ENCODE results near the gene BBS9.
"Not testable (repeated sequence)": the region's sequence is repeated elsewhere in the genome, so short reads cannot be mapped to it uniquely, and the experiment has no call there.

The BBS9 gene

DNA sequence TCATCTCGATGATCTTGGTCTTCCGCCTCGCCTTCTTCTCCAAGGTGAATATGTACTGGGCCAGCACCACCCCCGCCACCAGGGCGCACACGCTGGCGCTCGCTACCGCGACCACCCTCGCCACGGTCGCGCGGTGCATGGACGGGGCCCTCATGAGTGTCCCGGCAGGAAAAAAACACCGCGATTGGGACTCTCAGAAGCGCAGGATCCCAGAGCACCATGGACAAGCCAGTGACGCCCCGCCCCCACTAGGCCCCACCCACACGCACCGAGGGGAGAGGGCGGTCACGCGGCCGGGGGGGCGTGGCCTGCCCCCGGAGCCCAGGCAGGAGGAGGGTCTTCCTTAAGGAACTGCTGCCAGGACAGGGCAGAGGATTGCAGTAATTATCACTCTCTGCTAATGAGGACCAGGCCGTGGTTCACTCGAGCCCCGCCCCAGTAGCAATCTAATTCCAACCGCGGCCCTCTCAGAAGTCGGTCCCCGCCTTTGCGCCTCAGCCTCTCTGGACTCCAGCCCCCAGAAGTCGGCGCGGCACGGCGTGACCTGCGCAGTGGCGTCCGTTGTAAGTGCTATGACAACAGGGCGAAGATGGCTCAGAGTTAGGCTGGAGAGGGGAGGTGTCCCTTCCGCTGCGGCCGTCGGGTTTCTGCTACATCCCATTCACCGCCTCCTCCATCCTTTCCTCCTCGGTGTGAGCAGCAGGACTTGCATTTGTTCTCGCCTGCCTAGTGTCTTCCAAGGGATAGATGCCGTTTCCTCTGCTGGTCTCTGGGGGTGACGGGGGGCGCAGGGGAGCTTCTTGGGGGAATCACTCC is at the start of gene BBS9:
Gene BBS9 (plus strand): TSS at position 575 of the 816 bp plus-strand sequence. CDS start 16,689 bp downstream, outside the sequence.
- peak; percentile 98 for DNase-seq (ENCODE audit: low spot score)

GRCh38 chr7:33079763-33080690 is 49.3 kb upstream of the BBS9 start:
- no peak for DNase-seq (ENCODE audit: low spot score)

DNA sequence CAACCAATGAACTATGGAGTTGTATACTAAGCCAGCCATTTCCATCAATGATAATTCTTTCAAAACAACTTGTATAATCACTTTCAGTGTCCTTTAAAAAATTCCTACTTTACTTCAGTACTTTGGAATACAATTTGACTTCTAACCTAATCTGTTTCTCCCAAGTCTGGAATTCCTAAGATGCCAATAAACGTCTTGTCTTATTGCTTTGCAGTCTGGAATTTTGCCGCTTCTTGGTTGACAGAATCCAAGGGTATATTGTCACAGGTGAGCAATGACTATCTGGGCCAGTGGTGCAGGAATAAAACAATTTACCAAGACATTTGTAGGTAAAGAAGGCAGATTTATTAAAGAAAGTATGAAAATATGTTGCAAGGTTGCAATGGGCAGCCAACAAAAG is 42.0 kb upstream of the BBS9 start:
- no peak for DNase-seq (ENCODE audit: low spot score)

DNA sequence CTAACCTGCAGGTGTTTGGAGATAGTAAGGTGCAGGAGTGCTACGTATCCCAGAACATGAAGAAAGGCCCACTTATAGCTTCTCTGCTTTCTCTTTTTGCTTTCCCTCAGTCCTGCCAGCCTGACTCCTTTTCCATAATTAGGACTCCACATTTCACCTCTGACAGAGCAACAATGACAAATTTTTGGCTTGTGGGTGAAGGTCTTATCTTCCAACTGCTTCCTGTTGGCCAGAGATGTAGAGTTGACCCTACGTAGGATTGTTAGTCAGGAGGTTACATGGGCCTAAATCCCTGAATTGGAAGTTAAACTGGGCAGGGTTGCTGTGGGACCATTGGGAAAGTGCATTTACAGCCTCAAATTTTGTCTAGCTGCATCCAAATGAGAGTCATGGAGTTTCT is 41.5 kb upstream of the BBS9 start:
- DNase-seq (ENCODE audit: low spot score), result no peak

DNA sequence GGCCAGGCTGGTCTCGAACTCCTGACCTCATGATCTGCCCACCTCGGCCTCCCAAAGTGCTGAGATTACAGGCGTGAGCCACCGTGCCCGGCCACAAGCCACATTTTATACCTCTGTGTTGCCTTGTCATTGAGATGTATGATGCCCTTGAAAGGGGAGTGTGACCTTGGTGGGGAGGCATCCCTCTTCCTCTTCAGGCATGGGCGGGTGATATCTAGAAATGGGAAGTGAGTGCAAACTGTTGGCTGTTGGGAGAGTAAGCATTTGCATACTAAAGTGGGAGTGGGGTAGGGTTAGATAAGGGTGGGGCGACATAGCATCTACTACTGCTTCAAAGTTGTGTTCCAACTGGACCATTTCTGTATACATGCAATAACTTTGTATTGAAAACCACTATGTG is 40.2 kb upstream of the BBS9 start:
- no peak for DNase-seq (ENCODE audit: low spot score)

- no peak for DNase-seq (ENCODE audit: low spot score)
Observed at GRCh38 chr7:33091111-33091531, 38.2 kb upstream of the BBS9 start.

DNA sequence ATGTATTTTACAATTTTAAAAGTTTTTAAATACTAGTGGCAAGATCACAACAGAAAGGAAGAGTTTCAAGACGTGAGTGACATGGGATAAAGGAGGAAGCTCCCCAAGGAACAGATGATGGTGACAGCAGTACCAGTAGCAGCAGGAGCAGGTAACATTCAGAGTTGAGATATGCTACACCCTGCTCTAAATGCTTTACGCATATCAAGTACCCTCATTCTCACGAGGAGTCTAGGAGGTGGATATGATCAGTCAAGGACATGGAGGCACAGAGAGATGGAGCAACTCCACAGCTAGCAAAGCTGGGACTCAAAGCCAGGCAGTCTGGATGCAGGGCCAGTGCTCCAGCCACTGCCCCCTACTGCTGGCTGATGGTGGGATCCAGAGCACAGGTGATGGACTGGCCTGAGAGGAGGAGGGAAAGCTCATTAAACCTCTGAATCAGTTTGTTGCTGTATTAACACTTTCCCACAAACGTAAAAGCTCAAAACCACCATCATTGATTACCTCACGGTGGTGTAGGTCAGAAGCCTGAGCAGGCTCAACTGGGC is 37.6 kb upstream of the BBS9 start:
- DNase-seq (ENCODE audit: low spot score), result no peak

- no peak for DNase-seq (ENCODE audit: low spot score)
Observed at GRCh38 chr7:33093266-33093665, 36.1 kb upstream of the BBS9 start.

DNA sequence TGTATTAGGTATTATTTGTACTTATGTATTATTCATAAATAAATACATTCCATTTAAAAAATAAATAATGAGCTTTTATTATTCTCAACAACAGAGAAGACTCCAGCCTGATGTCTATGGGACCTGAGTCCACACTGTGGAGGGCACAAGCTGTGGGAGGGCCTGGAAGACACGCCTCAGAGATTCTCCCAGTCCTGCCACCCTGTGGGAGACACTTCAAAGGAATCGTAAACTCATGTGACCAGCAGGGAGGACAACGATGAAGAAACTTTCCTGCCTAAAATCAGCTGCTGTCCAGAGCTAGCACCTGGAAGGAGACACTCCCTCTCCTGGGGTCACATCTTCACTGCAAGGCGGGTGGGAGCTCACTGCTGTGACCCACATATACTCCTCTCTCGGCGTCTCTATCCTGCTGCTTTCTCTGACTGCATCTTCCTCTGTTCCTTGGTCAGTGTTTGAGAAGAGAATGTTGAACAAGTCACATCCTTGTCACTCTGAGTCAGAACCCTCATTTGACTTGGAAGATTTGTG is 34.6 kb upstream of the BBS9 start:
- not testable (repeated sequence) for DNase-seq (ENCODE audit: low spot score)

DNA sequence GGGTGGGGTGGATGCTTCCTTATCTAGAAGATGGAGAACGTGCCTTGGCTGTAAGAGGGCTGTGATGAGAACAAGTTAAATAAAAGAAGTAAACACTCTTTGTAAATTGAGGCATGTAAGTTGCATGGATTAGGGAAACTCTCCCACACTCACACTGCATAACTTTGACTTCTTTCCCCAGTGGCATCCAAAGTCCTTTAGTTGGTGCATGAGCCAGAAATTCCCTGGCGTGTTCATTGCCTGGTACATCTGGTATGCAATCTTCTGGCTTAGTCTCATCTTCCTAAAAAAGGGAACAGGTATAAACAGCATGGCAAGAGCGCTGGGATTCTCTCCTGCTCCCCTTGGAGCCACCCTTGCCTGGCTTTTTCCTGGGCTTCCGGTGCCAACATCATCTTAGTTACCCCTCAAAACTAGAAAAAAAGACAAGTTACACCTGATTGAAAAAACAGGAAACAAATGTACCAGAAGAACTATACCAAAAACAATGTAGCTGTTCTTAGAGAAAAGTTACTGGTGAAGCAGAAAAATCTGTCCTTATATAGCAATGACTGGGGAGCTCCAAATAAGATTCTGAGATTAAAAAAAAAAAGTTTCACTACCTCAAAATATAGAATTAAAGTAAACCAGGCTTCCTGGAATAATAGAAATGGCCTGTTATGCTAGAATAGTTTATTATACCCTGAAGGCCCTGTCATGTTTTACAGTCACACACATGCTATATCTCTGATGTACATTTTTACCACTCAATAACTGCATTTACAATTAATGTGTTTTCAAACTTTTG is 30.0 kb upstream of the BBS9 start:
- no peak for DNase-seq (ENCODE audit: low spot score)

DNA sequence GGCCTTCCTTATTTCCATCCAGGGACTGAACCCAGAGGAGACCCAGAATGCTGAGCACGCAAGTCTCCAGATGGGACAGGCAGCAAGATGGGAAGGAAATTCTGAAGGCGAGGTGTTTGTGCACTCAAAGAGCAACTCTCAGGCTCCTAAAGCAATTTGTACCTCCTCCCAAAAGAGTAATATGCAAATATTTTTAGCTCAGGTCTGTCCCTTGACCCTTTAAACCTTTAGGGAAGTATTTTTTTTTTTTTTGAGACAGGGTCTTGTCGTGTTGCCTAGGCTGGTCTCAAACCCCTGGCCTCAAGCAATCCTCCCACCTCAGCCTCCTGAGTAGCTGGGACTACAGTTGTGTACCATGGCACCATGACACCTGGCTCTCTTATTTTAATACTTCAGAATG is 28.6 kb upstream of the BBS9 start:
- no peak for DNase-seq (ENCODE audit: low spot score)

- no peak for DNase-seq (ENCODE audit: low spot score)
Observed at GRCh38 chr7:33101906-33102305, 27.5 kb upstream of the BBS9 start.

DNA sequence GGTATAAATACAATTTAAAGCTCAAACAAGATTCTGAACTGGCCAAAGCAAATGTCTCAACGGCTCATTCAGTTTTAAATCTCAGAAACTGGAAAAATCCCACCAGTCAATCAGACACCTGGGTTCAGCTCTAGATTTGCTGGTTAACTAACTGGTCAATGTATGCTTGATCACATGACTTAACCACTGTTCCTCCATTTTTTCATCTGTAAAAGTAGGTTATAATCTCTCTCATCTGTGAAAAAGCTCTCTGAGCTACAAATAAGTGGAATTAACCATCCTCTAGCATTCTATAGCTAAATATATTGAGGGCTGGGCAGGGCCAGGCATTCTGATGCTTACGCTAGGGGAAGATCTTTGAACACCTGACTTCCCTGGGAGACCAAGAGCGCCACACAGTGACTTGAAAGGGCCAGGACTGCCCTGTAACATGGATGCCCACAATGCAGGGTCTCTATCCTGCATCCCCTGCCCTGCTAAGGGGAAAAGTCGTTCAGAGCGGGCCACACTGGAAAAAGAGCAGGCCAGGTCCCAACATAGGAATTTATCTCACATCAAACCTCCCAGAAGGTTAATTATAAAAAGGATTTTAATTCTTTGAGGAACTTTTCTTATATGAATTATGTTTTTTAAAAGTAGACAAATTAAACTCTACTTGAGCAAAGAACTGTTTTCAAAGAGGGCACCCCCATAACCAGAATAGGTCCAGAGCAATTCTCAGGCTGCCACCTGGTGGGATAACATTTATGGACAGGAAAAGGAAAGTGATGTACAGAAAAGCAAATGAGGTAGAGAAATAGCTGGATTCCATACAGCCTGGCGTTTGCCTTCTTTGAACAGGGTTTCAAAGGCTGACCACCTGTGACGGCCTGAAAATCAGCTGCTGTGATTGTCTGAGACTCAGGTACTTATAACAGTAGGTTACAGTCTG is 22.0 kb upstream of the BBS9 start:
- peak; percentile 61 for DNase-seq (ENCODE audit: low spot score)

DNA sequence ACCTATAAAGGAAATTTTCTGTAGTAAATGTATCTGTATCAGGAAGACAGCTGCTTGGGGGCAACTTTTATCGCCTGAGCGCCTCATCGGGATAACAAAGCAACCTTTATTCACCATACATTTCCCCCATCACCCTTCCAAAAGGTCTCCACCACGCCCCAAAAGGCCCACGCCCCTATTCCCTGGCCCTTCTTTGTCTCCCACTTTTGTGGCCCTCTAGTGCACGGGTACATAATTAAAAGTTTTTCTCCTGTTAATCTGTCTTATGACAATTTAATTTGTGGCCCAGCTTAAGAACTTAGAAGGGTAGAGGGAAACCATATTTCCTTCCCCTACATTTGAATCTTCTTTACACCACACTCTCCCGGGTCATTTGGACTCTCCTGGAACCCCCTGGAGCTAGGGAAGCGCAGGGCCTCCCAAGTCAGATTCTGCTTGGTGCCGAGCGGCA is 20.8 kb upstream of the BBS9 start:
- DNase-seq (ENCODE audit: low spot score), result no peak

- peak; percentile 95 for DNase-seq (ENCODE audit: low spot score)
Observed at GRCh38 chr7:33109005-33109757, 20.2 kb upstream of the BBS9 start, which contains the start of gene RP9. Gene RP9 (minus strand): TSS chr7:33109404. CDS start chr7:33109372, 32 bp downstream.

- no peak for DNase-seq (ENCODE audit: low spot score)
Observed at GRCh38 chr7:33109758-33110238, 19.6 kb upstream of the BBS9 start.

GRCh38 chr7:33111614-33112013 is 17.8 kb upstream of the BBS9 start:
- DNase-seq (ENCODE audit: low spot score), result no peak

DNA sequence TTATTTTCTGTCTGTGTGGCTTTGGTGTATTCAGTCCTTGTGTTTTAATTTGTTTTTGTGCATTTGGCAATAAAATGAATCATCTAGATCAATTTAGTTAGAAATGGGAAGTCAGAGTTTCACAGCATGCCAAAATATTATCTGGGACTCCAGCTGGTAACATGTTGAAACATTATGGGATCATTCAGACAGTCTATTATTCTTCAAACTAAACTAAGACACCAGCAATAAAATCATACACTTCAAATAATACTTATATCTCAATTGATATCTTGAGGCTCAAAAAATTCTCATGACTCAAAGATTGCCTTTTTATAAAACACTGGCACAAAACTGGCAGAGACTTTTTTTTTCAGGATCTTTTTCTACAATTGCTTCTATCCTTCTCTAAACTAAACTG is 14.4 kb upstream of the BBS9 start:
- DNase-seq (ENCODE audit: low spot score), result no peak

DNA sequence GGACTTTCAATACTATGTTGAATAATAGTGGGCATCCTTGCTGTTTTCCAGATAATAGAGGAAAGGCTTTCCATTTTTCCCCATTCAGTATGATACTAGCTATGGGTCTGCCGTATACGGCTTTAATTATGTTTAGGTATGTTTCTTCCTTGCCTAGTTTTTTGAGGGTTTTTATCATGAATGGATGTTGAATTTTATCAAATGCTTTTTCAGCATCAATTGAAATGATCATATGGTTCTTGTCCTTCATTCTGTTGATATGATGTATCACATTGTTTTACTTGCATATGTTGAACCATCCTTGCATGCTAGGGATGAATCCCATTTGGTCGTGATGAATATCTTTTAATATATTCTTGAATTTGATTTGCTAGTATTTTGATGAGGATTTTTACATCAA is 11.0 kb upstream of the BBS9 start:
- DNase-seq (ENCODE audit: low spot score), result no peak

All from D341Med (cell line).